Measurements from ENCODE around the gene PLA2G4D. TPM values are rescaled to one million over a fixed set of nuclear protein-coding genes. Genes with fewer than 3 reads are reported as not detected.

The PLA2G4D gene
- total RNA-seq, 4 donors from 2014 or later: 22.0 to 51.6 (median 29.2) TPM

GRCh38 chr15:42073418-42073817 is 20.9 kb downstream of the PLA2G4D start:
- DNase-seq (ENCODE audit: low spot score in 2 of 2): peak in 1 of 2 donors; percentile 28
- H3K4me3 ChIP-seq (ENCODE audit: low read depth, poor library complexity, severe bottlenecking): no peak overlapping the region
- TF ChIP-seq CTCF (IDR thresholded peaks at IDR 0.05): no peak
- TF ChIP-seq POLR2A (IDR thresholded peaks at IDR 0.05): no peak
- 89 to 90% methylated on average over 6 of the region's 6 CpGs for WGBS, 2 donors
- intact Hi-C loops (cut with DNase I; ENCODE audit: low total_unique reads): no loop called here

- TF ChIP-seq CTCF (IDR thresholded peaks at IDR 0.05): no peak
- H3K4me3 ChIP-seq (ENCODE audit: low read depth, poor library complexity, severe bottlenecking): no peak overlapping the region
- peak in 1 of 2 donors; percentile 73 for DNase-seq (ENCODE audit: low spot score in 2 of 2)
- 81 to 94% methylated on average over 9 to 11 of the region's 11 CpGs for WGBS, 2 donors
- intact Hi-C loops (cut with DNase I; ENCODE audit: low total_unique reads): no loop called here
Observed at GRCh38 chr15:42072141-42072685, 22.1 kb downstream of the PLA2G4D start.

GRCh38 chr15:42071717-42072116 is 22.6 kb downstream of the PLA2G4D start:
- no peak overlapping the region for H3K4me3 ChIP-seq (ENCODE audit: low read depth, poor library complexity, severe bottlenecking)
- 92 to 96% methylated on average over 10 of the region's 10 CpGs for WGBS, 2 donors
- intact Hi-C loops (cut with DNase I; ENCODE audit: low total_unique reads): no loop called here
- peak in 1 of 2 donors; percentile 25 for DNase-seq (ENCODE audit: low spot score in 2 of 2)
- no peak for TF ChIP-seq POLR2A (IDR thresholded peaks at IDR 0.05)
- TF ChIP-seq CTCF (IDR thresholded peaks at IDR 0.05): no peak

- TF ChIP-seq CTCF (IDR thresholded peaks at IDR 0.05) (no peak), POLR2A (IDR thresholded peaks at IDR 0.05) (no peak)
- WGBS, 2 donors: 80 to 81% methylated on average over 9 of the region's 9 CpGs
- intact Hi-C loops (cut with DNase I; ENCODE audit: low total_unique reads): no loop called here
- no peak overlapping the region for H3K4me3 ChIP-seq (ENCODE audit: low read depth, poor library complexity, severe bottlenecking)
- no peak for DNase-seq (ENCODE audit: low spot score in 2 of 2)
Observed at GRCh38 chr15:42070976-42071350, 23.4 kb downstream of the PLA2G4D start.

GRCh38 chr15:42070279-42070975 is 23.9 kb downstream of the PLA2G4D start:
- H3K4me3 ChIP-seq (ENCODE audit: low read depth, poor library complexity, severe bottlenecking): no peak overlapping the region
- no peak for TF ChIP-seq CTCF (IDR thresholded peaks at IDR 0.05)
- no peak for TF ChIP-seq POLR2A (IDR thresholded peaks at IDR 0.05)
- peak in 1 of 2 donors; percentile 76 for DNase-seq (ENCODE audit: low spot score in 2 of 2)
- intact Hi-C loops (cut with DNase I; ENCODE audit: low total_unique reads): no loop called here
- WGBS, 2 donors: 91% methylated on average over 15 of the region's 16 CpGs
